ENCODE results near the gene SLAMF9.

DNA sequence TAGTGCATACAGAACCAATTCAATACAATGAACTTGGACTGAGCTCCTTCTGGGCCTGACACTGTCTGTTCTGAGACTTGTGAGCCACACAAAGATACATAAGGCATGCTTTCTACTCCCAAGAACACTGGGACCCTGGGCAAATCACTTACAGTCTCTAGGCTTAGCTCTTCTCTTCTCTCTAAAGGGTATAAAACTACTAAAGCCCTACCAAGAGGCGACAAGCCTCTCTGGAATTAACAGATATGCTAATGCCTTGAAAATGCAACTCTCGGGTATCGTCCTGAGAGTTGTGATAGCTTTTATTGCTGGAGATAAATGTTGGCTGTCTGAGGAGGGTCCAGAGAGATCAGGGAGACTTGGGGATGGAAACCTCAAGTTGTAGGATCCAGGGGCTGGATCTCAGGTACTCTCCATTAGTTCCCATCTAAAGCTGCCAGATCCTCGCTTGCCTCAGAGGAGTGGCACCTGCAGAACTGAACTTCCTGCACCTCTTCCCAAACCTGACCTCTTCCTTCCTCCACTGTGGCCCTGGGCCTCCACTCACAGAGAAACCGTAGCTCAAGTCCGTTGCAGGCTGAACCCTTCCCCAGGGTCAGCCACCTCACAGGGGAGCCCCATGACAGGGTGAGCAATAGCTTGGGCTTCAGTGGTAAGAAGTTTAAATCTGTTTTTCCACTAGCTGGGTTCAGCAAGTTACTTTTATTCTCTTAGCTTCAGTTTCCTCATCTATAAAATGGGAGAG is 42.5 kb downstream of the SLAMF9 start:
- TF ChIP-seq CTCF (IDR thresholded peaks at IDR 0.05) (no peak), EP300 (IDR thresholded peaks at IDR 0.05) (no peak), POLR2A (IDR thresholded peaks at IDR 0.05) (no peak)

Measured in suprapubic skin (tissue), 3 donors.